Right atrium auricular region (tissue), 2 donors: ENCODE results near the gene LRP1B. TPM values are rescaled to one million over a fixed set of nuclear protein-coding genes. Genes with fewer than 3 reads are reported as not detected.

Experiments
- DNase-seq: peaks from one replicate; pipeline ENCODE4 v3.0.0-alpha.2; 2019; ENCODE audit warnings: low spot score
- H3K27ac ChIP-seq, 2 donors: fragments of 200-600 bp; sonication (generic); 1 replicate in 1 of 2; 2 replicates in 1 of 2; pipeline ENCODE4 v1.5.1; 2016 to 2019
- H3K27me3 ChIP-seq, 2 donors: fragments of 200-600 bp; sonication (generic); one replicate each; pipeline versions ENCODE4 v1.5.1 to v1.6.0; 2017 to 2019
- H3K36me3 ChIP-seq: fragments of 200-600 bp; sonication (generic); one replicate; pipeline ENCODE4 v1.5.1; 2016
- H3K4me1 ChIP-seq, 2 donors: fragments of 200-600 bp; sonication (generic); one replicate each; pipeline versions ENCODE4 v1.5.1 to v1.6.0; 2017 to 2019
- H3K4me3 ChIP-seq, 2 donors: fragments of 200-600 bp; sonication (generic); 1 replicate in 1 of 2; 2 replicates in 1 of 2; pipeline ENCODE4 v1.5.1; 2017 to 2019; ENCODE audit warnings: mild to moderate bottlenecking in 1 of 2, moderate library complexity in 1 of 2
- H3K9me3 ChIP-seq, 2 donors: fragments of 200-600 bp; sonication (generic); one replicate each; pipeline ENCODE4 v1.5.1; 2019
- CTCF ChIP-seq, 2 donors: fragments of 200-600 bp; sonication (generic); IDR thresholded peaks; one replicate each; pipeline ENCODE4 v1.5.1; 2019; ENCODE audit warnings: antibody characterized with exemption in 2 of 2
- total RNA-seq, 2 donors: library from RNA; depleted of rRNA; stranded (reverse); fragments of >200 nt; gene quantifications; one replicate each; pipeline ENCODE4 v1.1.0, GENCODE V29; 2016

Gene LRP1B
- total RNA-seq, 2 donors from 2014 or later = 0.44 to 0.47 TPM

- no peak for TF ChIP-seq CTCF (IDR thresholded peaks at IDR 0.05)
- no peak overlapping the region for H3K27ac ChIP-seq
- no peaks in the 10 kb centered on the region for H3K36me3 ChIP-seq
- H3K4me3 ChIP-seq = no peak overlapping the region
- no peaks in the 10 kb centered on the region for H3K27me3 ChIP-seq
- H3K4me1 ChIP-seq = no peaks in the 10 kb centered on the region
- H3K9me3 ChIP-seq = no peaks in the 10 kb centered on the region
- no peak for DNase-seq
Measured at GRCh38 chr2:141301551-141301950, 829.3 kb downstream of the LRP1B start.

- Histone ChIP-seq H3K4me3 (no peak overlapping the region), H3K36me3 (no peaks in the 10 kb centered on the region), H3K9me3 (no peaks in the 10 kb centered on the region), H3K4me1 (no peaks in the 10 kb centered on the region), H3K27ac (no peak overlapping the region), H3K27me3 (no peaks in the 10 kb centered on the region)
- no peak for DNase-seq
- no peak for TF ChIP-seq CTCF (IDR thresholded peaks at IDR 0.05)
Measured at GRCh38 chr2:141280037-141280436, 850.8 kb downstream of the LRP1B start.

GRCh38 chr2:141271346-141271745, 859.5 kb downstream of the LRP1B start:
- Histone ChIP-seq H3K36me3 (no peaks in the 10 kb centered on the region), H3K4me1 (no peaks in the 10 kb centered on the region), H3K27me3 (no peaks in the 10 kb centered on the region), H3K4me3 (no peak overlapping the region), H3K27ac (no peak overlapping the region), H3K9me3 (peaks cover 0 to 14% of the 10 kb centered on the region in 2 donors)
- DNase-seq = no peak
- TF ChIP-seq CTCF (IDR thresholded peaks at IDR 0.05) = no peak

- Histone ChIP-seq H3K27me3 (no peaks in the 10 kb centered on the region), H3K27ac (no peak overlapping the region), H3K4me1 (peaks cover 0 to 3% of the 10 kb centered on the region in 2 donors), H3K4me3 (no peak overlapping the region), H3K36me3 (no peaks in the 10 kb centered on the region), H3K9me3 (no peaks in the 10 kb centered on the region)
- TF ChIP-seq CTCF (IDR thresholded peaks at IDR 0.05) = no peak
- no peak for DNase-seq
Measured at GRCh38 chr2:141264848-141265247, 866.0 kb downstream of the LRP1B start.

GRCh38 chr2:141260911-141261310, 869.9 kb downstream of the LRP1B start:
- H3K36me3 ChIP-seq = no peaks in the 10 kb centered on the region
- no peaks in the 10 kb centered on the region for H3K27me3 ChIP-seq
- TF ChIP-seq CTCF (IDR thresholded peaks at IDR 0.05) = no peak
- peaks cover 0 to 3% of the 10 kb centered on the region in 2 donors for H3K4me1 ChIP-seq
- no peaks in the 10 kb centered on the region for H3K9me3 ChIP-seq
- DNase-seq = no peak
- H3K27ac ChIP-seq = no peak overlapping the region
- no peak overlapping the region for H3K4me3 ChIP-seq

GRCh38 chr2:141259683-141260082, 871.1 kb downstream of the LRP1B start:
- no peak for DNase-seq
- H3K9me3 ChIP-seq = no peaks in the 10 kb centered on the region
- TF ChIP-seq CTCF (IDR thresholded peaks at IDR 0.05) = no peak
- no peak overlapping the region for H3K4me3 ChIP-seq
- no peak overlapping the region for H3K27ac ChIP-seq
- no peaks in the 10 kb centered on the region for H3K36me3 ChIP-seq
- no peaks in the 10 kb centered on the region for H3K27me3 ChIP-seq
- H3K4me1 ChIP-seq = peaks cover 0 to 3% of the 10 kb centered on the region in 2 donors
